GM18517 (cell line): ENCODE results near the gene NECAB3.
A peak's percentile ranks its signal among the peaks of the same experiment; 100 is the strongest.
"Not testable (repeated sequence)": the region's sequence is repeated elsewhere in the genome, so short reads cannot be mapped to it uniquely, and the experiment has no call there.

Source experiments
- ATAC-seq: cut with Tn5 transposase; IDR thresholded peaks from one replicate; pipeline ENCODE4 v1.9.1; 2021; ENCODE audit warnings: mild to moderate bottlenecking, moderate library complexity; ENCODE audit not compliant: unreplicated experiment

NECAB3 gene

GRCh38 chr20:33674294-33675135 lies at the start of gene NECAB3:
TSS of gene NECAB3 (minus strand) at chr20:33674428. CDS start at chr20:33674352, 76 bp downstream.
- no peak for ATAC-seq

GRCh38 chr20:33721391-33722140 lies 47.3 kb upstream of the NECAB3 start:
- ATAC-seq: no peak

GRCh38 chr20:33719989-33720709 lies 45.9 kb upstream of the NECAB3 start, which contains the start of gene PXMP4:
TSS of gene PXMP4 (minus strand) at chr20:33720310. CDS start at chr20:33720207, 103 bp downstream.
- peak; percentile 98 for ATAC-seq

- no peak for ATAC-seq
These were observed 45.2 kb upstream of the NECAB3 start for GRCh38 chr20:33719277-33719988.

GRCh38 chr20:33716498-33716897 lies 42.3 kb upstream of the NECAB3 start:
- no peak for ATAC-seq

- no peak for ATAC-seq
These were observed 39.7 kb upstream of the NECAB3 start for GRCh38 chr20:33713865-33714367.

- ATAC-seq: no peak
These were observed 37.2 kb upstream of the NECAB3 start for GRCh38 chr20:33711446-33711738.

- ATAC-seq: no peak
These were observed 36.6 kb upstream of the NECAB3 start for GRCh38 chr20:33710681-33711445.

- no peak for ATAC-seq
These were observed 35.8 kb upstream of the NECAB3 start for GRCh38 chr20:33709905-33710541.

- ATAC-seq: no peak
These were observed 35.2 kb upstream of the NECAB3 start for GRCh38 chr20:33709398-33709797.

GRCh38 chr20:33707668-33708067 lies 33.4 kb upstream of the NECAB3 start:
- ATAC-seq: no peak

GRCh38 chr20:33704197-33704924 lies 30.1 kb upstream of the NECAB3 start:
- ATAC-seq: no peak

- no peak for ATAC-seq
These were observed 29.4 kb upstream of the NECAB3 start for GRCh38 chr20:33703498-33704137.

GRCh38 chr20:33702861-33703260 lies 28.6 kb upstream of the NECAB3 start:
- no peak for ATAC-seq

GRCh38 chr20:33701629-33702450 lies 27.6 kb upstream of the NECAB3 start:
- ATAC-seq: no peak

- not testable (repeated sequence) for ATAC-seq
These were observed 26.6 kb upstream of the NECAB3 start for GRCh38 chr20:33700696-33701441.

- ATAC-seq: not testable (repeated sequence)
These were observed 24.7 kb upstream of the NECAB3 start for GRCh38 chr20:33698966-33699365.
